NCI-H748 (cell line): Measurements from ENCODE around the gene CCDC124.

Experiments
- DNase-seq: peaks from one replicate; lab custom pipeline; 2025; ENCODE audit not compliant: unreplicated experiment; lab: John Stamatoyannopoulos, UW

The CCDC124 gene

GRCh38 chr19:17951990-17952976 lies 19.5 kb downstream of the CCDC124 start:
- DNase-seq: peak; percentile 30

GRCh38 chr19:17953316-17953801 lies 20.5 kb downstream of the CCDC124 start:
- no peak for DNase-seq

- no peak for DNase-seq
Observed at GRCh38 chr19:17953869-17954268, 21.1 kb downstream of the CCDC124 start.

- no peak for DNase-seq
Observed at GRCh38 chr19:17954401-17954800, 21.6 kb downstream of the CCDC124 start.

GRCh38 chr19:17957149-17957849 lies 24.5 kb downstream of the CCDC124 start:
- no peak for DNase-seq

- no peak for DNase-seq
Observed at GRCh38 chr19:17957885-17958284, 25.1 kb downstream of the CCDC124 start.

- DNase-seq: no peak
Observed at GRCh38 chr19:17963936-17964691, 31.3 kb downstream of the CCDC124 start.

- no peak for DNase-seq
Observed at GRCh38 chr19:17965370-17966128, 32.7 kb downstream of the CCDC124 start.

GRCh38 chr19:17966129-17966483 lies 33.3 kb downstream of the CCDC124 start:
- DNase-seq: no peak

- no peak for DNase-seq
Observed at GRCh38 chr19:17966550-17967256, 33.9 kb downstream of the CCDC124 start, which contains the start of gene KCNN1. Gene KCNN1, plus strand, starts transcription at chr19:17967107. Its CDS starts 6,782 bp downstream, at chr19:17973889.

- DNase-seq: no peak
Observed at GRCh38 chr19:17967257-17968051, 34.6 kb downstream of the CCDC124 start.

- no peak for DNase-seq
Observed at GRCh38 chr19:17968362-17968761, 35.5 kb downstream of the CCDC124 start.

GRCh38 chr19:17969096-17969792 lies 36.4 kb downstream of the CCDC124 start:
- DNase-seq: no peak

- DNase-seq: no peak
Observed at GRCh38 chr19:17972230-17972629, 39.4 kb downstream of the CCDC124 start.

- no peak for DNase-seq
Observed at GRCh38 chr19:17973759-17974158, 40.9 kb downstream of the CCDC124 start.

GRCh38 chr19:17974551-17974950 lies 41.7 kb downstream of the CCDC124 start:
- no peak for DNase-seq

- DNase-seq: no peak
Observed at GRCh38 chr19:17975032-17975431, 42.2 kb downstream of the CCDC124 start.

- DNase-seq: no peak
Observed at GRCh38 chr19:17977021-17977420, 44.2 kb downstream of the CCDC124 start.
